GM12801 (cell line): ENCODE measurements around the gene BCL7C.

Experiments used
- CTCF ChIP-seq: IDR thresholded peaks from one replicate; pipeline ENCODE4 v1.5.1; 2011; ENCODE audit warnings: control low read depth; ENCODE audit not compliant: insufficient read length; ENCODE audit errors: extremely low read depth

BCL7C gene

GRCh38 chr16:30896889-30897733 is 3.2 kb upstream of the BCL7C start:
- TF ChIP-seq CTCF: no peak

- TF ChIP-seq CTCF: no peak
Measured at GRCh38 chr16:30896261-30896888, 2.5 kb upstream of the BCL7C start, which contains the start of gene CTF1. Gene CTF1, plus strand, starts transcription at chr16:30896614. Its CDS starts 30 bp downstream, at chr16:30896644.

- TF ChIP-seq CTCF: no peak
Measured at GRCh38 chr16:30895627-30896260, 1.9 kb upstream of the BCL7C start.

- no peak for TF ChIP-seq CTCF
Measured at GRCh38 chr16:30894540-30895368, 877 bp upstream of the BCL7C start.

GRCh38 chr16:30893417-30893743 is 497 bp downstream of the BCL7C start:
- TF ChIP-seq CTCF: no peak

GRCh38 chr16:30892670-30893416 is 1.0 kb downstream of the BCL7C start:
- no peak for TF ChIP-seq CTCF
